Measurements from ENCODE around the gene CFAP100. TPM values are rescaled to one million over a fixed set of nuclear protein-coding genes. Genes with fewer than 3 reads are reported as not detected.

CFAP100 gene
- total and polyA plus RNA-seq, 2 of the 4 experiments (the other 2 are of a cell fraction) = not detected

DNA sequence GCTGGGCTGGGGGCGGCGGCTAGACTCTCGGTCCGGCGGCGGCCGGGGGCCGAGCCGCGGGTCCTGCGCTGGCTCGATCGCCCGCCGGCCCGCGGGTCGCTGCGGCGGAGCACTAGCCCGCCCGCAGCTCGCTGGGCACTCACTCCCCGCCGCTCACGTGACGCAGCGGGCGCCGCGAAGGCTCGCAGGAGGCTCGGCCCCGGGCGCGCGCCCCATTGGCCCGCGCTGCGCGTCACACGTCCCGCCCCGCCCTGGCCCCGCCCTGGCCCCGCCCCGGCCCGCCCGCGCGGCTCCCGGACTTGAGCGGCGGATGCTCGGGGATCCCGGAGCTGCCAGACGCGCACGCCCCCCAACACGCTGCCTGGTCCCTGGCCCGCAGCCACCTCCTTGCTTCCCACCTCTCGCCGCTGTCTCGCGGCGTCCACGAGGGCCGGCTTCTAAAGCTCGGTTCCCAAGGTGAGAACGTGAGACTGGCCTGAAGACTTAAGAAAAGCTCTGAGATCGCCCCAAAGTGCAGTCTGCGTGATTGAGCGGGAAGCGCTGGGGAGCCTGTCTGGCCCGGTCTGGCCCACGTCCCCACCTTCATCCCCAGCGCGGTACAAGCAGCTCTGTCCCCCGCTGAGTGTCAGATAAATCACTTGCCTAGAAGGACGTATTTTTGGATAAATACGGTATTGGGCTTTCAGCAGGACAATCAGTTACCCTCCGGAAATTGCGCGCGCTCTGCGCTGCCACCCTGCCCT is 37.2 kb upstream of the CFAP100 start, which contains the start of gene KLF15 (continued):
- TF ChIP-seq RFX5 (IDR thresholded peaks at IDR 0.05; ENCODE audit: low read depth, low read length) (no peak), CEBPB (IDR thresholded peaks at IDR 0.05; ENCODE audit: low read depth, low read length) (no peak), FOS (IDR thresholded peaks at IDR 0.05; ENCODE audit: low read depth, low read length) (no peak), RAD21 (IDR thresholded peaks at IDR 0.05; ENCODE audit: low read length) (no peak)

GRCh38 chr3:126358038-126358815 is 36.5 kb upstream of the CFAP100 start:
- Histone ChIP-seq H3K79me1 (ENCODE audit: low read depth in 1 of 2, low read length in 2 of 2) (no peaks in the 10 kb centered on the region), H2AK5ac (ENCODE audit: low read depth, low read length) (no peak overlapping the region), H2BK15ac (ENCODE audit: low read depth, low read length) (no peak overlapping the region), H3K27ac (ENCODE audit: insufficient read depth, low read length) (no peak overlapping the region), H4K5ac (ENCODE audit: low read depth, low read length) (no peak overlapping the region), H4K8ac (ENCODE audit: low read depth in 2 of 2, low read length in 2 of 2) (no peak overlapping the region), H3K9me3 (ENCODE audit: control insufficient read depth, insufficient read depth, low read length) (peaks cover 2% of the 10 kb centered on the region; the same call in 1 of the 2 replicates), H3K36me3 (ENCODE audit: control insufficient read depth, insufficient read depth, low read length) (no peaks in the 10 kb centered on the region), H3K27me3 (ENCODE audit: control insufficient read depth, insufficient read depth, low read length) (peaks cover 44% of the 10 kb centered on the region), H3K18ac (ENCODE audit: low read depth, low read length) (no peak overlapping the region), H3K14ac (replicated peaks; ENCODE audit: low read depth, low read length) (no peak overlapping the region), H2BK120ac (ENCODE audit: low read depth, low read length) (no peak overlapping the region), H2AFZ (replicated peaks; ENCODE audit: low read length, poor library complexity) (peak overlapping the region; percentile 94), H3K4me2 (ENCODE audit: low read depth, low read length) (peak overlapping the region; percentile 96; the same call in 1 of the 2 replicates), H4K20me1 (ENCODE audit: insufficient read depth, low read length) (no peaks in the 10 kb centered on the region; the same call in 1 of the 2 replicates), H3K9me1 (ENCODE audit: insufficient read depth, low read length) (no peaks in the 10 kb centered on the region), H3K56ac (ENCODE audit: extremely low read depth, insufficient read depth, low read length) (no peak overlapping the region), H3K23ac (ENCODE audit: low read depth, low read length) (0 out of 2 replicates have a peak overlapping the region, but pooled peaks have one; percentile 25), H2BK5ac (ENCODE audit: low read depth, low read length, poor library complexity, severe bottlenecking) (no peak overlapping the region), H3K4me3 (ENCODE audit: insufficient read depth, low read depth, low read length) (no peak overlapping the region), H2AK9ac (replicated peaks; ENCODE audit: low read depth, low read length, poor library complexity) (no peak overlapping the region), H3K4me1 (ENCODE audit: control insufficient read depth, insufficient read depth, low read length) (peaks cover 3% of the 10 kb centered on the region; the same call in 1 of the 2 replicates), H4K91ac (ENCODE audit: insufficient read depth, low read depth, low read length) (no peak overlapping the region), H2BK20ac (ENCODE audit: low read depth, low read length) (no peak overlapping the region), H3K4ac (ENCODE audit: low read depth, low read length) (no peak overlapping the region), H3K9ac (ENCODE audit: low read depth, low read length) (no peak overlapping the region)
- POLR2A ChIA-PET (ENCODE audit: unreplicated experiment) = no interaction called here
- no peak for DNase-seq
- no peak for ATAC-seq (ENCODE audit: low read depth)
- dilution Hi-C loops (cut with HindIII; ENCODE audit: low sequenced_read_pairs, unreplicated experiment) = no loop called here
- BruUV-seq (replicated peaks) = no TSS peak
- intact Hi-C loops (cut with micrococcal nuclease) = no loop called here
- in situ Hi-C loops (cut with MboI; ENCODE audit: low sequenced_read_pairs) = no loop called here
- TF ChIP-seq SMC3 (IDR thresholded peaks at IDR 0.05; ENCODE audit: low read depth, low read length) (no peak), RFX5 (IDR thresholded peaks at IDR 0.05; ENCODE audit: low read depth, low read length) (no peak), MAFK (IDR thresholded peaks at IDR 0.05; ENCODE audit: low read depth, low read length) (no peak), MXI1 (IDR thresholded peaks at IDR 0.05; ENCODE audit: borderline replicate concordance, low read depth, low read length) (no peak), FOS (IDR thresholded peaks at IDR 0.05; ENCODE audit: low read depth, low read length) (no peak)
- TF ChIP-seq, protein P1, sequence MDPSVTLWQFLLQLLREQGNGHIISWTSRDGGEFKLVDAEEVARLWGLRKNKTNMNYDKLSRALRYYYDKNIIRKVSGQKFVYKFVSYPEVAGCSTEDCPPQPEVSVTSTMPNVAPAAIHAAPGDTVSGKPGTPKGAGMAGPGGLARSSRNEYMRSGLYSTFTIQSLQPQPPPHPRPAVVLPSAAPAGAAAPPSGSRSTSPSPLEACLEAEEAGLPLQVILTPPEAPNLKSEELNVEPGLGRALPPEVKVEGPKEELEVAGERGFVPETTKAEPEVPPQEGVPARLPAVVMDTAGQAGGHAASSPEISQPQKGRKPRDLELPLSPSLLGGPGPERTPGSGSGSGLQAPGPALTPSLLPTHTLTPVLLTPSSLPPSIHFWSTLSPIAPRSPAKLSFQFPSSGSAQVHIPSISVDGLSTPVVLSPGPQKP (IDR thresholded peaks at IDR 0.05; ENCODE audit: borderline replicate concordance, low read depth, low read length) = no peak
- CTCF ChIA-PET = no interaction called here
- 20% methylated on average over 1 of the region's 11 CpGs; no CpG with 5 or more reads in 1 of the 2 experiments for WGBS, 2 experiments (ENCODE audit: extremely low coverage in 2 of 2, insufficient read length in 1 of 2)
